ENCODE measurements around the gene EFNA3. TPM values are rescaled to one million over a fixed set of nuclear protein-coding genes. Genes with fewer than 3 reads are reported as not detected.

The EFNA3 gene, protein sequence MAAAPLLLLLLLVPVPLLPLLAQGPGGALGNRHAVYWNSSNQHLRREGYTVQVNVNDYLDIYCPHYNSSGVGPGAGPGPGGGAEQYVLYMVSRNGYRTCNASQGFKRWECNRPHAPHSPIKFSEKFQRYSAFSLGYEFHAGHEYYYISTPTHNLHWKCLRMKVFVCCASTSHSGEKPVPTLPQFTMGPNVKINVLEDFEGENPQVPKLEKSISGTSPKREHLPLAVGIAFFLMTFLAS
- total RNA-seq, result 9.8 TPM

DNA sequence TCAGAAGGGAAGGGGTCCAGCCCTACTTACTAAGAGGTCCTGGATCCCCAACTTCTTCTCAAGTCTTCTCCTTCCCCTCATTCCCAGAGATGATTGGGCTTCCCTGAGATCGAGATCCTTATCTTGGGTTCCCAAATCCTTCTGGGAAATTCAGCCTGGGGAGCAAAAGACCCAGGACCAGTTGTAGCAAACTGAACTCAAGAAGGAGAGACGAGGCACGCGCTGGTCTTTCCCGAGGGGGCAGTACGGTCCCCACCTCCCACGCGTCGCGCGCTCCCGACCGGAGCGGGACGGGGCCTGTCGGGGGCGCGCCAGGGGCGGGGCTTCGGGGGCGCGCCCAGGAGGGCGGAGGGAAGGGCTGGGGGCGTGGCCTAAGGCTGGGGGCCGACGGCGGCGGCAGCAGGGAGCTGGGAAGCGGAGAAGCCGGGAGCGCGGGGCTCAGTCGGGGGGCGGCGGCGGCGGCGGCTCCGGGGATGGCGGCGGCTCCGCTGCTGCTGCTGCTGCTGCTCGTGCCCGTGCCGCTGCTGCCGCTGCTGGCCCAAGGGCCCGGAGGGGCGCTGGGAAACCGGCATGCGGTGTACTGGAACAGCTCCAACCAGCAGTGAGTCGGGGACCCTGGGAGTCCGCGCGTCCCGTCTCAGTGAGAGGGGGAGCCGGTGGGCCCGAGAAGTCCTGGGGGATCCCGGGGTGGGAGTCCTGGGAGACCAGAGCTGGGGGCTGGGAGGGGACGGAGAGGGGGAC lies at the start of gene EFNA3:
Gene EFNA3, plus strand, starts transcription at position 369 of the 741 bp plus-strand sequence. Its CDS starts 105 bp downstream, at position 474.
- DNase-seq (ENCODE audit: low spot score in 2 of 2), result peak; percentile 89 to 96
- FAIRE-seq, result no peak

DNA sequence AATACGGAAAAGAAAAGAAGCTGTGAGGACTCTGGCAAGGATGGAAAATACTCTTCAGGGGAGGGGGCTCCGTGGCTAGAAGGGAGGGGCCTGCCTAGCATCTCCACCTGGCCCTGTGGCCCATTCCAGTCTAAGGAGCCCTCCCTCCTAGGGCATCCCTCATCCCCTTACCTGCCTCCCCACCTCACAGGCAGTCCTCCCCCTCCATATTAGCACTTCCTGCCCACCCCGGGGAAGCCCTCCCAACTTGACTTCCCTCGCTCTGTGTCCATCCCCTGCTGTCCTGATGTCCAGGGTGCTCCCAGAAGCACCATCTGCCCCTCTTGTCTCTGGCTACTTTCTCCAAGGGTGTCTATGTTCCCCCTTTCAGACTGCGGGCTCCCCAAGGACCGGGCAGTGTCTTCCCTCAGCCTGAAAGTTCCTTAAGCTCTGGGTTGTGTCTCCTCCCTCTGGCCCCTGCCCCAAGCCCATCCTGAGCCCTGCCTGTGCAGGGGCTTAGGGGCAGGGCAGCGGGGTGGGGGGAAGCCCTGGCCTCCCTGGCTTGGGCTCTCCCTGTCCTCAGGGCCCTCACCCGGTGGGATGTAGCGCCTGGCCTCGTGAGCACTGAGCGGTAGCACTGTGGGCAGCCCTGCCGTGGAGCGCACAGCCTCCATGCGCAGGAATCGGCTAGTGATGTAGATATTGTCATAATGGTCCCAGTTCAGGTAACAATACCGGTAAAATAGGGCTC lies 49.0 kb upstream of the EFNA3 start:
- DNase-seq (ENCODE audit: low spot score in 2 of 2) (no peak), FAIRE-seq (no peak)

DNA sequence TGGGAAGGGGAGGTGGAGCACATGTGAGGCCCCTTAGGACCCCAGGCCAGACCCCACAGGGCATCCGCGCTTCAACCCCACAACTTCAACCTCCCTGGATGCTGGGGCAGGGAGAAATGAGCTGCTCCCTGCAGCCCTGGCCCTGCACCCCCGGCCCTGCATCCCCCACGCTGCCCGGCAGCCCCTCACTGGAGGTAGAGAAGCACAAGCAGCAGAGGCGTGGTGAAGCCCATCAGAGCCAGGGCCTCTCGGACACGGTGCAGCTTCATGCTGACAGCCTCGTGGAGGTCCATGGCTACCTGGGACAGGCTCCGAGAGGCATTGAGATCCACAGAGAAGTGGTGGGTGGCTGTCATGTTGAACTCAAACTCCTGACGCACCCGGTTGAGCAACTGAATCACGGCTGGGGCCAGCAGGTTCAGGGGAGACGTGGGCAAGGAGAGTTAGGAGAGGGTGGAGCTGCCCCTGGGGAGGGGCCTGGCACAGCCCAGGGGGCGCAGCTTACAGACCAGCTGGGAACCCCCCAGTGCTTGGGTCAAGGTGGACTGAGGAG lies 48.3 kb upstream of the EFNA3 start:
- FAIRE-seq (no peak), DNase-seq (ENCODE audit: low spot score in 2 of 2) (no peak)

- FAIRE-seq (no peak), DNase-seq (ENCODE audit: low spot score in 2 of 2) (no peak)
These were observed 47.7 kb upstream of the EFNA3 start for GRCh38 chr1:155030899-155031298.

- no peak for FAIRE-seq
- no peak for DNase-seq (ENCODE audit: low spot score in 2 of 2)
These were observed 45.8 kb upstream of the EFNA3 start for GRCh38 chr1:155032886-155033285.

DNA sequence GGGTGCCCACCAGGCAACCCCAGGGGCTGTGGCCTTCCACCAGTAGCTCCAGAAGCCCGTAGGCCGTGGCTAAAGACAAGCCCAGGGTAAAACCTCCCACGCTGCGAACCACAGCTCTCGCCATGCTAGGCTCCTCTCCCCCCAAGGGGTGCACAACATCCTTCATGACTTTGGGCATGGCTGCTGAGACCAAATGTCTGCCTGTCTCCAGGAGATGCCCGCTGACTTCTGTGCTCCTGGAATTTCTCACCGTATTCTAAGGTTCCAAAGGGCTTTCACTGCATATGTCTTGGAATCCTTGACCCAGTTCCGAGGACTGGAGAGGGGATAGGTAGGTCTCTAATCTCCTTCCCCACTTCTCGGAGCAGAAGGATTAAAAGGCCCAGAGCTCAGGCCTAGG lies 45.1 kb upstream of the EFNA3 start, which contains the start of the genes DCST1 and DCST2:
Gene DCST1, plus strand, starts transcription at position 301 of the 400 bp plus-strand sequence. CDS start 213 bp downstream, outside the sequence.
Gene DCST2, minus strand, starts transcription at position 258 of the 400 bp plus-strand sequence. Its CDS starts 80 bp downstream, at position 178.
- no peak for DNase-seq (ENCODE audit: low spot score in 2 of 2)
- FAIRE-seq, result no peak

DNA sequence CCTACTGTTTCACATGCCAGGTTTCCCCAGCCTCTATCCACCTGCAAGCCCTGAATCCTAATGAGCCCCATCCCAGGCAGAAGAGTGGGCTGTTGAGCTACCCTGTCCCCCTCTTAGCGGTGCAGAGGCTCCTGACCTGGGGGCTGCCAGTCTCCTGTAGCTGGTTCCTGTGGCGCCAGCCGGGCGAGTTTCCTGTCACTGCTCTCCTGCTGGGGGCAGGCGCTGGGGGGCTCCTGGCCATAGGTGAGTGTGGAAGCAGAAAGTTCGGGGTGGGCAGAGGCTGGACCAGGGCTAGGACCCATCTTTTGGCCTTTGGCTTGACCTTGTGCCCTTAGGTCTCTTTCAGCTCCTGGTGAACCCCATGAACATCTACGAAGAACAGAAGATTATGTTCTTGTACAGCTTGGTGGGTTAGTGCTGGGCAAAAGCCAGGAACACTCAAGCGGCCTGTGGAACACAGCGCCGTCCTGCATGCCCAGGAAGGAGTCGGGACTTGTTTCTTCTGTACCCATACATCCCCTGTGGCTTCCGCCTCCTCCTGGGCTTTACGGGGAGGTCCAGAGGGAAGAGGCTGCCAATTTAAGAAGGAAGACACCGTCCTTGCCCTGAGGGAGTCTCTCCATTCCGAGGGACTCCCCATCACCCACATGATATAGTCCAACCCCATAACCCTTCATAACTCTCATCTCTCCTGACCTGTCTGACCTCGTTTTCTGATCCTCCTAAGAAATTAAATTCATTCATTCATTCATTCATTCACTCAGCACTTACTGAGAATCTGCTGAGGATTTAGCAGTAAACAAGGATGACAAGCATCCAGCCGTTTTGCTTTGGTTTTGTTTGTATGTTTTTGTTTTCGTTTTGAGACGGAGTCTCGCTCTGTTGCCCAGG lies 44.1 kb upstream of the EFNA3 start:
- FAIRE-seq, result no peak
- DNase-seq (ENCODE audit: low spot score in 2 of 2), result no peak

GRCh38 chr1:155035936-155036335 lies 42.7 kb upstream of the EFNA3 start:
- DNase-seq (ENCODE audit: low spot score in 2 of 2), result no peak
- no peak for FAIRE-seq

DNA sequence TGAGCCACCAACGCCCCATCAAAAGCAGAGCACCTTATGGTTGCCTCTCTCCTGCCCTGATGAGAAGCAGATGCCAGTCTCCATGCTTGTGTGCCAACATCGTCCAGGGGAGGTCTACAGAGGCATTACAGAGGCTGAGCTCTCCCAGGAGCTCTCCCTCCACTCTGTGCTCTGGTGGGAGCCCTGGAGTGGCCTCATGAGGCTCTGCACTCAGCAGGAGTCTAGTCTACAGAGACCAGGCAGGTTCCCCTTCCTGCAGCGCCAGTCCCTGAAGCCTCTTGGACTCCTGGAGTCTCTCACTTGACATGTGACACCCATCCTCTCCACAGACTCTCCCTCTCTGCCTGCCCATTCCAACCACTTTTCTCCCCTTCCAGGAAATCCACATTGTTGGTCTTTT lies 41.6 kb upstream of the EFNA3 start:
- no peak for FAIRE-seq

GRCh38 chr1:155037851-155038441 lies 40.7 kb upstream of the EFNA3 start:
- FAIRE-seq (no peak), DNase-seq (ENCODE audit: low spot score in 2 of 2) (no peak)

More for the DNA sequence above, 41.6 kb upstream of the EFNA3 start:
- no peak for DNase-seq (ENCODE audit: low spot score in 2 of 2)

DNA sequence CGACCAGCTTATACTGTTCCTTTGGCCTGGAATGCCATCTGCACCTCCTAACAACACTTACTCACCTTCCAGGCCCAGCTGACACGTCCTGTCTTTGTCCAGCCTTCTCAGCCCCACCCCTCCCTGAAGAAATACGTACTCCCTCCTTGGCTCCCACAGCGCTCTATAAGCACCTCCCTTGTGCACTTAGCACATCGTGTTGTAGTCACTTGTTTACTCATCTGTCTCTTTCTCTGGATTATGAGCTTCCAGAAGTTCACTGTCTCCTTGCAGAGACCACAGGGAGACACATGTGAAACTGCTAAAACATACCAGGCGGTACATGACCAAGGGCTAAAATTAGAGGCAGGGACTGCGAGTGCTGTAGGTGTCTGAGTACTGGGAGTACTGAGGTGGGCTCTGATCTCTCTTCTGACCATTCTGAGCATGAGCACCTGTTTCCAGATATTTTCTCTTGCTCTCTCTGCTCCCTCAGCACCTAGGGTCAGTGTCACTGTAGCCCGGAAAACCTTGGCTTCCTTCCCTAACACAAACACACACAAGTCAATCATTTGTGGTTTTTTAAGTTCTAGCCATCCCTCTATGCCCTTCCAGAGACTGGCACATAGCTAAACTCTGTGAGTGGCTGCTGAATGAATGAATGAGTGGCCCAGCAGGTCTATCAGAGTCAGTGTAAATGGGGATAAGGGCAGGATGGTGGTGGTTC lies 39.9 kb upstream of the EFNA3 start:
- no peak for DNase-seq (ENCODE audit: low spot score in 2 of 2)
- FAIRE-seq, result no peak

- FAIRE-seq (no peak), DNase-seq (ENCODE audit: low spot score in 2 of 2) (no peak)
These were observed 39.3 kb upstream of the EFNA3 start for GRCh38 chr1:155039308-155039669.

DNA sequence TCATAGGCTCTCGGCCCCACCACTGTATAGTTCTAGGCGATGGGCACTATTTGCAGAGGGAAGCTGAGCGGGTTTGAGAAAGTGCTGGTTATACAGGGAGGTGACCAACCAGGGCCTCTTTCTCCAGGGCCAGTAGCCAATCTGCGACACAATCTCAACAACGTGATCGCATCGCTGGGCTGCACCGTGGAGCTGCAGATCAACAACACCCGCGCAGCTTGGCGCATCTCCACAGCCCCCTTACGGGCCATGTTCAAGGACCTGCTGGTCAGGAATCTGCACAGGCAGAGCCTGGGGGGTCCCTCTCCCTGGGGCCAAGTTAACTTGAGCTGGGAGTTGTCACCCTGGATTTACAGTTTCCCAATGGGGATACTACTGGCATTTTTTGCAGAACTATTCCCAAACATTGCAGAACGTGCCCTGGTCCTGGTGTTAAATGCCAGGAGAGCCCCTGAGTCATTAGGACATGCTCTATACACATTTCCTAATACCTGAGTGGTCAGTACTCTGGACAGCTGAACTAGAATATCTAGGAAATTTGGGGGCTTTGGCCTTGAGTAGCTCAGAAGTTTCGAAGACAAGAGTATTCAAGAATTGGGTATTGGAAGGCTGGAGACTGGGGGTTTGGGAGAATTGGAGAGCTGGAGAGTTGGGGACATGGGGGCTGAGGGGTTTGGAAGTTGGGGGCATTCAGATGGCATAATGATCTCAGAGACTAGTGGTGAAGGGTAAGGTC lies 38.1 kb upstream of the EFNA3 start:
- DNase-seq (ENCODE audit: low spot score in 2 of 2), result no peak
- FAIRE-seq, result no peak

DNA sequence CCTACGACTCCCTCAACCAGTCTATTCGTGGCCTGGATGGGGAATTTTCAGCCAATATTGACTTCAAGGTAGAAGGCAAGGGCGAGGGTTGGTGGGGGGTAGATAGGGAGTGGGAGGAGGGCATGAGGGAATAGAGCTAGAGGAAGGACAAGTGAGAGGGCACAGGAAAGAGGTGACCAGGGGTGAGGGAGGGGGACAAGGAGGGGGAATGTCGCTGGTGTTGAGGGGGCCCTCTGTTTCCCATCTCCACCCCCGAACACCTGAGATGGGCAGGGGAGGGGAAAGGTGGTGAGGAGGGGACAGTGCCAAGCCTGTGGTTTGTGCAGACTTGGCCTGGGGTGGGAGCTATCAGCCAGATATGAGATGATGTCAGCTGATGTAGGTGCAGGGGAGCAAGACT lies 35.8 kb upstream of the EFNA3 start:
- no peak for FAIRE-seq
- DNase-seq (ENCODE audit: low spot score in 2 of 2), result no peak

GRCh38 chr1:155043301-155043702 lies 35.3 kb upstream of the EFNA3 start:
- FAIRE-seq, result no peak
- DNase-seq (ENCODE audit: low spot score in 2 of 2), result no peak

- no peak for FAIRE-seq
- DNase-seq (ENCODE audit: low spot score in 2 of 2), result no peak
These were observed 34.8 kb upstream of the EFNA3 start for GRCh38 chr1:155043793-155044192.

GRCh38 chr1:155044365-155044764 lies 34.3 kb upstream of the EFNA3 start:
- FAIRE-seq (no peak), DNase-seq (ENCODE audit: low spot score in 2 of 2) (no peak)
